HG03060 (cell line): Measurements from ENCODE around the gene STK11.
"Not testable (repeated sequence)": the region's sequence is repeated elsewhere in the genome, so short reads cannot be mapped to it uniquely, and the experiment has no call there.

ENCODE experiments used
- ATAC-seq: cut with Tn5 transposase; IDR thresholded peaks from one replicate; pipeline ENCODE4 v1.9.1; 2021; ENCODE audit warnings: low read depth, moderate number of reproducible peaks; ENCODE audit not compliant: unreplicated experiment

The STK11 gene

DNA sequence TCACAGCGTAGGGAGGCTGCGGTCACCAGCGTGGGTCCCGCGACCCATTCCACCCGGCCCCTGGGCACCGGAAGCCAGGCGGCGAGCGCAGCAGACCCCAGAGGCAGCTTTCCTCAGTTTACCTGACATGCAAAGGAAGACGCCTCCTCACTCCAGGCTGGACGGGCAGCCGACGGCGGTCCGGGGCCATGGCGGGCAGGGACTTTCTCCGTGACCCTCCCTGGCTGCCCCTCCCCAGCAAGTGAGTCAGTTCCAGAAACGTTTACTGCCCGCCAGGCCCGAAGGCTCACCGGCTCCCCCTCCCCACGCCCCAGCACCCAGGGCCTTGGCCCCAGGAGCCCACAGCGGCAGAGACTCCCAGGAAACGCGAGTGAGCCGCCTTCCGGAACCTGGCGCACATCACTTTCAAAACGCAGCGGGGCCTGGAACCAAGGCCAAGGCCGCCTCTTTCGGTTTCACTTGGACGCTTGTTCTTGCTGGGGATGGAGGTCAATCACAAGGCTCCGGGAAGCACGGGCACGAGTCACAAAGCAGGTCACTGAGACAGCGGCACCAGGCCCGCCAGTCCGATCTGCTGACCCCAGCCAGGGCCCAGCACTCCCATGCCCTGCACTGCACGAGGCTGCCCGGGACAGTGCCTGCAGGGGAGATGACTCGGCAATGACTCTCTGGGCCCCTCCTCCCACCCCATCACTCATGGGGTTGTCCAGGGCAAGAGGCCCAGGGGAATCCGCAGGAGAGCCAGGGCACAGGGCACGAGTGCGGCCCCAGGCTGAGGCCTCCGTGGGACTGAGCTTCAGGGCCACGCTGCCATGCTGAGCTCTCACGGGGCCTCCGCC, 36.8 kb upstream of the STK11 start:
- no peak for ATAC-seq

DNA sequence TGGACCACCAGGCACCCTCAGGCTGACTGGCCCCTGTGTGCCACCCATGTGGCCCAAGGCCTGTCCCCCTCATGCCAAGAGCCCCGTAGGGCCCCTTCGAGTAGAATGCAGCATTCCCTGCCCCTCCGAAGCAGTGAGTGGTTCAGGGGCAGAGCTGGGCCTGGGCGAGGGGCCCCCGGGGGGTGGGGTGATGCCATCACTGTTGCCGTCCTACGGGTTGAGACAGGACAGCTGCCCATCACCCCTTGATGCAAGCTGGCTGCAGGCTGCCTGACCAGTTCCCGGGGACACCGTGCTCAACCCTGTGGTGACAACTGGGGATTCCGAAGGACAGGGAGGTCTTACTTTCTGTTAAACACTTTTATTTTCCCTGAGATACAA, 36.2 kb upstream of the STK11 start:
- ATAC-seq, result no peak

DNA sequence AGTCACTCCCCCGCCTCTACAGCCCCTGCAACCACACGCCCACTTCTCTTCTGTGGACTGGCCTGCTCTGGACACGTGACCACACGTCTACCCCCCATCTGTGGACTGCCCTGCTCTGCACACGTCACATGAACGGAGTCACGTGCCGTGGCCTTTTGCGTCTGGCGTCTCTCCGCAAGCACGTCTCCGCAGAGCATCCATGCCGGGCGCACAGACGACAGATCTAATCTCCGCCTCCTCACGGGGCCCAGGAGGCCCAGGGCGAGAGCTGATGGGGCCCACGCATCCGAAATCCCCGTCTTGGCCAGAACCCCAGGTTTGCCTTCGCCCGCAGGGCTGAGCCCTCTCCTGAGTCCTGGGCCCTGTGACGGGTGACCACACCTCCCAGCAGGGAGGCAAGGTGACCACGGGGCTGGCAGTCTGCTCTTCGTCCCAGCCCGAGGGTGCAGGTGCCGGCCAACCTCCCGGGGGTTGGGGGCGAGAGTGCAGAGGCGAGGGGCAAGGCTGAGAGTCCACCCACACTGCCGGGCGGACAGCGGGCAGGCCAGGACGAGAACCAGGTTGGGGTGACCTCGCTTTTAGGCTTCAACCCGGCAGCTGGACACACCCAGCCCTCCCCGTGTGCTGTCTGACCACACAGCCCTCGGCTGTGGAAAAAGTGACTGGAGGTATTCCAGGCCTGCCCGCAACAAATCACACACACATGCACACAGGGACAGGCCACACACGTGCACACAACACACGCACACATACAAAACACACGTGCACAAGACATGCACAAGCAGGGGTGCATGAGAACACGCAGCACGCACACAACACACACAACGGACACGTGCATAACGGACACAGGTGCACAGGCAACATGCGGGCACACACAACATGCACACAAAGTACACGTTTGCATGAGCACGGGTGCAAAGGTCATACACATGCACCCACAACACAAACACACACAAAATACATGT, 35.4 kb upstream of the STK11 start:
- no peak for ATAC-seq

DNA sequence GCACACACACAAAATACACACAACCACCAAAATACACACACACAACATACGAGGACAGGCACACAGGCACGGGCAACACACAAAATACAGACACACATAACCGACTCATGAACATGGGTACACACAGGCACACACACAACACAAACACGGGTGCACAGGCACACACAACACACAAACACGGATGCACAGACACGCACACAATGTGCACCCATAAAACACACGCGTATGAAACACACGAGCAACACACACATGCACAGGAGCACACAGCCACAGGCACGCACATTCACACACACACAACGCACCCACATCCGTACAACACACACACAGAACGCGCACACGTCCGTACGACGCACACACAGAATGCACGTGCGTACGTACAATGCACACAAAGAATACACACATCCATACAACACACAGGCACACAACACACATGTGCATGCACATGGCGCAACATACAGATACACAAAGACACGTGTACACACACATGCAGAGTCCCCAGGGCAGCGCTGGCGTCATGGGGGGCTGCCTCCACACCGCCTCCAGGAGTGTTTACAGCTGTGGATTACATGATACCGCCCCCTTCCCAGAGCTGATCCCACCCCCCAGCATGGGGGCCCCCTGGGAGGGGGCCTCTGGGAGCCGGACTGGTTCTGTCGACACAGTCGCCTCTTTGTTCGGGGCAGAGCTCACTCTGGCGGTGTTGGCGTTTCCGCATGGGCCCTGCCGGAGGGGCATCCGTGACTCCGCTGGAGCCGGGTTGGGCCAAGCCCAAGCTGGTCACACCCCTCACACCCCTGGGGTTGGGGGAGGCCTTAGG, 34.4 kb upstream of the STK11 start:
- ATAC-seq, result no peak

DNA sequence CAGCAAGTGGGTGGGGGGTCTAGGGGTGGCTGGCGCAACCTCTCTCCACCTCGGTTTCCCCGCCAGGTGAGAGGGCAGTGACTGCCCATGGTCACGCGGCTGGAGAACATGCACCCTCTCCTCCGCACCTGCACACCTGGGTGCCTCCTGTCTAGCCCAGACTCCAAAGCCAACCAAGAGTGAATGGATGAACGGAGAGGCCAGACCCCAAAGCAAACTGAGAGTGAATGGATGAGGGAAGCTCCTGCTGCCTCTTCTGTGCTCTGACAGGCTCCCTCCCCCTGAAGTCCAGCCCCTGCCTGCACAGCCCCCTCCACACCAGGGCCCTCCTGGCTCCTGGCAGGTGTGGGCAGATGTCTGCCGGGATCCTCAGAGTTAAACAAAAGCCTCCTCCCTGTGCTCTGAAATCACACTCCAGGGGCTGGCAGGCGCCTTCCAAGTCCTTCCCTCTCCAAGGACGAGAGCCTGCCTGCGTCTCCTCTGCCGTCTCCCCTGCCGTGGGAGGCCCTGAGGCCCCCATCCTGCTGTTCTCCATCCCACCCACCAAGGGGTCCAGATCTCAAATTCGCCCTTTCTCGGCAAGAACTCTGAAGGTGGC, 33.7 kb upstream of the STK11 start:
- no peak for ATAC-seq

DNA sequence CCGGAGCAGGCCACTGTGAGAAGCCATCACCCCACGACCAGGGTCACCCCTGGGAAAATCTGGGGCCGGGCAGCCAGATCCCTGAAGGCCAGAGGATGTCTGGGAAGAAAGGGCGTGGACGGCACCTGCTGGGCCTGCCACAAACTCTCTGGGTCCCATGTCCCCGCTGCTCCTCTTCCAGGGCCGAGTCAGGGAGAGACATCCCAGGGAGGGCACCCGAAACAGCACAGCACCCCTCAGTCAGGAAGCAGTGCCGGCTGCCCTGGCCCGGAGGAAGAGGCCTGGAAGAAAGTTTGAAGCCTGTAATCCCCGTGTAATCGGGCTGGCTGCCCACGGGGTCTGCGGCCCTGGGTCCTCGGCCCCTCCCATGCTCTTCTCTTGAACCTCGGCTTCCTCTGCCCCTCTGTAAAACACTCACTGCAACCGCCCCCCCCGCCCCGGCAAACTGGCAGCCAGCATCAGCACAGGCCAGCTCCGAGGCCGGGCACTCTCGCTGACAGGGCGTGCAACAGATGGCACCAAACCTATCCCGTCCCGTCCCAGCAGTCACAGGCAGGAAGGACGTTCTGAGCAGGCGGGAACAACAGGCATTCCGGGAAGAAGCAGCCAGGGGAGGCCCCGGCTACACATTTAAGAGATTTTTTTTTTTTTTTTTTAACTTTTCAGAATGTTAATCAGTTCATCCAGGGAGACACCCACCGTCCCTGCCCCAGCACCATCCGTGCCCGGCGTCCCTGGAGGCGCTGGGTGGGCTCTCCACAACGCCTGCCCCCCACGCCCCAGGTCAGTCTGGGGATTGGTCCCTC, 33.0 kb upstream of the STK11 start:
- no peak for ATAC-seq

DNA sequence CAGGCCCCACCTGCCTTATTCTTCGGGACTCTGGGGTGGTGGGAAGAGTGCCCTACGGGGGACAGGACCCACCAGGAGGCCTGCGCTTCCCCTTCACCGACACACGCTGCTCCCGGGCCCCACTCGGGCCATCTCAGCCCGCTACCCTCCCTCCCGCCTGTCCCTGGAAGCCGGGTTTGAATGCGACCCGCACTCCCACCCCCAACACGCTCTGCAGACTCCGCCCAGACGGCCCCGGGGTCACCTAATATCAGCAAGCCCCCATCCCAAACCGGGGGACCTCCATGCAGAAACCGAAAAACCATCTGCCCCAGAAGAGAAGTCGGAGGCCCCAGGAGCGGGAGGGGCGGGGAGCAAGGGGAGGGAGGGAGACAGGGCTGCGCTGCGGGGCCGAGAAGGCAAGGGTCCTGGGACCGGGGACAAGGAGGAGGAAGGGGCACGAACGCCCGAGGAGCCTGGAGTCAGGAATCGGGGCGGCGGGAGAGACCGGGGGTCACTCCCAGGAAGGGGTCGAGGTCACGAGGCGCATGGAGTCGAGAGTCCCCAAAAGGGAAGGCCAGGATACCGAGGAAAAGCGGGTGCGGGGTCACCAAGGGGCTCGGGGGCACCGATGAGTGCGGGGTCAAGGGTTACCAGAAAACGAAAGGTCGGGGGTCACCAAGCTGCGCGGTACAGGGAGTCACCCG, 32.3 kb upstream of the STK11 start:
- ATAC-seq, result no peak

DNA sequence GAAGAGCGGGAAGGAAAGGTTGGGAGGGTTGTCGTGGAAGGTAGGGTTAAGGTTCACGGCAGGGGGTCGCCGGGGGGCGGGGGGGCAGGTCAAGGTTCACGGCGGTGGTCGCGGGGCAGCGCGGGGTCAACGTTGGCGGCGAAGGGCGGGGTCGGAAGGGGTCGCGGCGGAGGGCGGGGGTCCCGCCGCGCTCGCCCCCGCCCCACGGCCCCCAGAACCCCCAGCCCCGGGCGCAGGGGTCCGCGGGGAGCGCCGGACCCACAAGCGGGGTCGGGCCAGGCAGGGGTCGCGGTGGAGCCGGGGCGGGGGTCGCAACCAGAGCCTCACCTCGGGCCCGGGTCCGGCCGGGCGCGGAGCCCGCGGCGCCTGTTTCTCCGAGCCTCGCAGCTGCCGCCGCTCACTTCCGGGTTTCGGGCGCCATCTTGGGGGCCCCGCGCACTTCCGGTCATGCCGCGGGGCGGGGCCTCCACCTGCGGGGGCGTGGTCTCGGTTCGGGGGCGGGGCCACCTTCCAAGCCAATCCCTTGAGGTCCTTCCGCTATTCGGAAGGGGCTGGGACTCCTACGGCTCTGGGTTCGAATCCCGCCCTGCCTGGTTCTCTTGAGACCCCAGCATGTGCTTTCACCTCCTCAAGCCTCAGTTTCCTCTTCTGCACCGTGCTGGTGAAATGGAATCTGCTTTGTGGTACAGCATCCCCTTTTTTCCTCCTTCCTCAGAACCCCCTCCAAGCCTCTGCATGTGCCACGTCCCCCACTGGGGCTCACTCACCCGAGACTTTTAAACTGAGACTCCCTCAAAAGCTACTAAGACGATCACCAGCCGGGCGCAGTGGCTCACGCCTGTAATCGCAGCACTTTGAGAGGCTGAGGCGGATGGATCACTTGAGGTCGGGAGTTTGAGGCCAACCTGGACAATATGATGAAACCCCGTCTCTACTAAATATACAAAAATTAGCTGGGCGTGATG, 31.5 kb upstream of the STK11 start, which contains the start of gene SBNO2:
TSS of gene SBNO2 (minus strand) at position 424 of the 965 bp plus-strand sequence. CDS start 19,992 bp downstream, outside the sequence.
- ATAC-seq, result no peak

DNA sequence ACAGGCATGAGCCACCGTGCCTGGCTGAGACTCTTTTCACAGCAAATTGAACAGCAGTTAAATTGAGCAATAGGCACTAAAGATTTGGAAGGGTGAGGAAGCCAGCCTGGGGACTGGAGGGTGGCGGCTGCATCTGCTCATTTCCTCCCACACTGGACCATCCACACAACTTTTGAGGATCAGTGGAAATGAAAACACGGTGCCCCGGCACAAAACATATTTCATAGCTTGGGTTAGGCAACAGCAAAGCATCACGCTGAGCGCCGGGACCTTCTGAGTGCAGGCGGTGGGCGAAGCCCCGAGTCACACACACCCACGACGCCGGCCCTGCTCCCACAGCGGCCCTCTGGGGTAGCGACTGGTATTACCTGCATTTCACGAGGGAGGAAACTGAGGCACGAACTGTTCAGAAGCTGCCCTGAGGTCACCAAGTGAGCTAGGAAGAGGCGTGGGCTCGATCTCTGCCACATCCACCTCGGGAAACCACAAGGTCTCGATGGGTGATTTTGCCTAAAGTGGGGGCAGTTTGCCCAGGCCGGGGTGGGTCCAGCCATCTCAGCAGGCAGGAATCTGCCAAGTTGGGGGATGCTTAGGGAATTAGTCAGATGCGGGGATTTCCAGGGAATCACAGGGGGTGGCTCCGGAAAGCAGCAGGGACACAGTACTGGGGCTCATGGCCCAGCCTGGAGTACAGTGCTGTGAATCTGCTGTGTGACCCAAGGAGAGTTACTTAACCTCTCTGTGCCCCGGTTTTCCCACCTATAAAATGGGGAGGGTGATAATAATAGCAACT, 28.1 kb upstream of the STK11 start:
- ATAC-seq, result no peak

DNA sequence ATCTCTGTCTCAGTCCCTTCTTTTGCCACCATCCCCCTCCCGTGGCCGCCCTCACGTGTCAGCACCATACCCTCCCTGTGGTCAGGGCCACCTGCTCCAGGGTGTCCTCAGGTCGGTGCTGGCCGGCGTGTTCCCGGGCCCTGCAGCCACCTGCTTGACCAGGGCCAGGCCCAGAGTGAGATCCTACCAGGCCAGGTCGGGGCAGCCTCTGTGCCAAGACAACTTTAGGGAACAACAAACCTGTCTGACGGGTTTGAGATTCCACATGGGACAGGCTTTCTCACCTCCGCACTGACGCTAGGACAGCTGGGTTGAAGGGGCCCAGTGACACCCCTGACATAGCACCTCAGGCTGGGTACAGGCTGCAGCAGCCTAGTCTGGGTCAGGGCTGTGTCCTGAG, 24.0 kb upstream of the STK11 start:
- ATAC-seq, result no peak

DNA sequence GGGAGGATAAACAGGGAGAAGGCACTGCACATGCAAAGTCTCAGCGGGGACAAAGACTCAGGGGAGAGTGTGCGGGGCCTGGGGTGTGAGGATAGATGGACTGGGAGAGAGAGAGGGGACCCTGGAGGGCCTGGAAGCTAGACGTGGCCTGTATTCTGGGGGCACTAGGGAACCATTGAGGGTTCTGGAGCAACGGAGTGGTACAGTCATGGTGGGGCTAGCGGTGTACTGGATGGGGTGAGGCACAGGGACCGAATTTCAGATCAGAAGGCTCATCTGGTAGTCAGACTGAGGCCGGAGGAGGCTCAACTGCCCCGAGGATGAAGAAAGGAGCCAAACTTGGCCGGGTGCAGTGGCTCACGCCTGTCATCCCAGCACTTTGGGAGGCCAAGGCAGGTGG, 23.5 kb upstream of the STK11 start:
- ATAC-seq, result no peak

DNA sequence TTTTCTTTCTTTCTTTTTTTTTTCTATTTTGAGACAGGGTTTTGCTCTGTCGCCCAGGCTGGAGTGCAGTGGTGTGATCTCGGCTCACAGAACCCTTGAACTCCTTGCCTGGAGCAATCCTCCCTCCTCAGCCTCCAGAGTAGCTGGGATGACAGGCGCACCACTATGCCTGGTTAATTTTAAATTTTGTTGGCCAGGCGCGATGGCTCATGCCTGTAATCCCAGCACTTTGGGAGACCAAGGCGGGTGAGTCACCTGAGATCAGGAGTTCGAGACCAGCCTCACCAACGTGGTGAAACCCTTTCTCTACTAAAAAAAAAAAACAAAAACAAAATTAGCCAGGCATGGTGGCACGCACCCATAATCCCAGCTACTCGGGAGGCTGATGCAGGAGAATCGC, 22.9 kb upstream of the STK11 start:
- no peak for ATAC-seq

DNA sequence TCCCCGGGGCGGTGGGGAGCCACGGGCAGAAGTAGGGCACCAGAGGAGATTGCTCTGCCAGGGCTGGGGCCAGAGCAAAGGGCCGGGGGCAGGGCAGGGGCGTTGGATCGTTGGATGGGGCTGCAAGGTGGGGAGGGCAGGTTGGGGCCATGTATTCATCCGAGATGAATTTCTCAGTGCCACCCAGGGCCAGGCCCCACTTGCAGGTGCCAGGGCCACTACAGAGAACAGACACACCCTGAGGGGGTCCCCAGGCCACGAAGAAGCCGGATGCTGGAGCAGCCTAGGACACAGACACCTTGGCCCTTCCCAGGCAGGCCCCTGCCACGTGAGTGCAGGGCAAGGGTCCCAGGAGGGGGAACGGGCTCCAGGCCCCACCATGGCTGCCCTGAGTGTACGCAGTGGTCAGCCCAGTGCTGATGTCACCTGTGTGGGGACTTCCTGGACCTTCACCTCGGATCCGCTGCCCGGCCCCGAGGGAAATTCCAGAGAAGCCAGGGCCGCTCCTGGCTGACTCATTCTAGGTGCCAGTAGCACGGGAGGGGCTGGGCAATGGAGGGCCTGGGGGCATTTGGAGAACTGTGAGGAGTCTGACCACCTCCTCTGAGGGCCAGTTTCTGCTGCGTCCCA, 21.9 kb upstream of the STK11 start:
- ATAC-seq, result no peak

DNA sequence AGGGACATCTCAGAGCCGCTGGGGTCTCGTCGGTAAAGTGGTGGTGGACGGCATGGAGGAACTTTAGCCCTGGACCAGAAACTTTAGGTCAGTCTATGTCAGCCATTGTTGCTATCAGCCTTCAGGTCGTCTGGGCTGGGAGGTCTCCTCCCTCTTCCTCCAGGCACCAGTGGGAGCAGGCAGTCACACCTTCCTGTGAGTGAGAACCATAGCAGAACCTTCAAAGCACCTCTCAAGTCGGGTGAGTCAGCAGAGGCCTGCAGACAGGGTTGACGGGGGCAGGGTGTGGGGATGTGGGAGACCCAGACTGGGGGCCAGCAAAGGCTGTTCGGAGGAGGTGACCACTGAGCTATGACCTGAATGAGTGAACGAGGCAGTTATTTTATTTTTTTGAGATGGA, 16.2 kb upstream of the STK11 start:
- no peak for ATAC-seq

DNA sequence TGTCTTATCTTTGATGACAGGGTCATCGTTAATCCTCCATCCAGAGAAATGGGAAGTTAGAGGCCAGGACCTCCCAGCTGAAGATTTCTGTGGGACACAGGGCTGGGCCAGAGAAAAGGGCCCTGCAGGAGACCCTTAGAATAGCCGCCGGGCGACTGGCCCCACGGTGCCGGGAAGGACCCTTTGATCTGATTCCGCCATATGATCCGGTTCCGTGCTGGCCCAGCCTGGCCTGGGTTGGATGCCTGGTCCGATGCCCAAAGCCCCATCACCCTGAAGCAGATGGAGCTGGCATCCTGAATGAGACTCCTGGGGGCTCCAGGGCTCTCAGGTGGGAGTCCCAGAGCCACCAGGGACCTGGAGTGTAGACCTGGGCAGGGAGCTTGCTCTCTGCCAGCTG, 6.0 kb upstream of the STK11 start:
- no peak for ATAC-seq

DNA sequence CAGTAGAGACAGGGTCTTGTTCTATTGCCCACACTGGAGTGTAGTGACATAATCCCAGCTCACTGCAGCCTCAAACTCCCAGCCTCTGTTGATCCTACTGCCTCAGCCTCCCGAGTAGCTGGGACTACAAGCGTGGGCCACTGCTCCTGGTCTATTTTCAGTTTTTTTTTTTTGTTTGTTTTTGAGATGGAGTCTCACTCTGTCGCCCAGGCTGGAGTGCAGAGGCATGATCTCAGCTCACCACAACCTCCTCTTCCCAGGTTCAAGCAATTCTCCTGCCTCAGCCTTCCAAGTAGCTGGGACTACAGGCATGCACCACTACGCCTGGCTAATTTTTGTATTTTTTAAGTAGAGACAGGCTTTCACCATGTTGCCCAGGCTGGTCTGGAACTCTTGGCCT, 5.0 kb upstream of the STK11 start:
- ATAC-seq, result not testable (repeated sequence)
